ENCODE data around the gene EYA3. TPM values are rescaled to one million over a fixed set of nuclear protein-coding genes. Genes with fewer than 3 reads are reported as not detected.

EYA3 gene
- total RNA-seq, 1 donor from 2014 or later = 14.2 TPM

DNA sequence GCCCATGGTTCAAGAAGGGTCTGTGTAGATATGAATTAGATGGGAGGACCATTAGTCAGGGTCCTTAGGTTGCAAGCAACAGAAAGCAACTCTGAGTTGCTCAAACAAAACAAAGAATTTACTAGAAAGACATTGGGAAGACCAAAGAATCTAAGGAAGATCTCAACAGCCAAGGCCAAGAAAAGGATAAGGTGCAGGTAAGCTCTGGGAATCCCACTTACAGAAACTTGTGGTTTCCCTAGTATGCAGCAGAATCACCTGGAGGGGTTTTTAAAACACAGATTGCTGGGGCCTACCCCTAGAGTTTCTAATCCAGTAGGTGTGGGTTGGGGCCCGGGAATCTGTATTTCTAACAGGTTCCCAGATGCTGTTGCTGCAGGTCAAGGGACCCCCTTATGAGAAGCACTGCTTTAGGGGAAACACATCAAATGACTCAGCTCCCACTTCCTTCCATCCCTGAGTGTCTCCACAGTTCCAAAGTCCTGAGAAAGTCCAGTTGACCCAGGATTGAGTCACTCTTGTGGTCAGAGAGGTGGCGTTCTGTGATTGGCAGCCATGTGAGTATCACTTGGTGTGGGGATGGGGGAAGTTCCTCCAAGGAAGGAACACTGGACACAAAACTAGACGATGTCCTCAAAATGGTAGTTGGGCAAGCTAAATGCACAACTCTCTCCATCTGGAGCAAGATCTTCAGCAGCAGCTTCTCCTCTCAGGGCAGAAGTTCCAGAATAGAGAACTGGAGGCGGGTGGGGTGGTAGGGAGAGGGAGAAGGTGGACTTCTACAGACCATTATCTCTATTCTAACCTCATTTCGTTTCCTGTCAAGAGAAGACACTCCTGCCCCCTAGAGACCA is 24.2 kb upstream of the EYA3 start:
- no peak for DNase-seq (ENCODE audit: low read depth, low spot score)

DNA sequence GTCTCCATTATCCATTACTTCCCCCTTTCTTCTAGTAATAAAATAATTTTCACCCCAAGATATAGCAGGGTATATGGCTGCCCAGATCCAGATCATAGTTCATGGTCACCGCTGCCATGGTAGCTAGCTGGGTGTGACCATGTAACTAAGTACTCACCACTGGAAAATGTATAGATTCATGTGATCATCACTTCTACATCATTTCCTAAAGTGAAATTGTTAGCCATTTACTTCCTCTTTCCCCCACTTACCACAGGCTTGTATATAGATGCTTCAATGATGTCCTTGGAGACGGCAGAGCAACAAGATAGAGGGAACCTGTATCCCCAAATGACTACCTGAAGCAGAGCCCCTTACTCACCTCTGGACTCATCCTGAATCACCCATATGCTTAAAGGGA is 22.7 kb upstream of the EYA3 start:
- no peak for DNase-seq (ENCODE audit: low read depth, low spot score)

GRCh38 chr1:28110555-28110954 is 22.1 kb upstream of the EYA3 start:
- DNase-seq (ENCODE audit: low read depth, low spot score) = peak; percentile 40

- DNase-seq (ENCODE audit: low read depth, low spot score) = no peak
These were observed 21.2 kb upstream of the EYA3 start for GRCh38 chr1:28109639-28110038.

- no peak for DNase-seq (ENCODE audit: low read depth, low spot score)
These were observed 19.6 kb upstream of the EYA3 start for GRCh38 chr1:28108001-28108400.

DNA sequence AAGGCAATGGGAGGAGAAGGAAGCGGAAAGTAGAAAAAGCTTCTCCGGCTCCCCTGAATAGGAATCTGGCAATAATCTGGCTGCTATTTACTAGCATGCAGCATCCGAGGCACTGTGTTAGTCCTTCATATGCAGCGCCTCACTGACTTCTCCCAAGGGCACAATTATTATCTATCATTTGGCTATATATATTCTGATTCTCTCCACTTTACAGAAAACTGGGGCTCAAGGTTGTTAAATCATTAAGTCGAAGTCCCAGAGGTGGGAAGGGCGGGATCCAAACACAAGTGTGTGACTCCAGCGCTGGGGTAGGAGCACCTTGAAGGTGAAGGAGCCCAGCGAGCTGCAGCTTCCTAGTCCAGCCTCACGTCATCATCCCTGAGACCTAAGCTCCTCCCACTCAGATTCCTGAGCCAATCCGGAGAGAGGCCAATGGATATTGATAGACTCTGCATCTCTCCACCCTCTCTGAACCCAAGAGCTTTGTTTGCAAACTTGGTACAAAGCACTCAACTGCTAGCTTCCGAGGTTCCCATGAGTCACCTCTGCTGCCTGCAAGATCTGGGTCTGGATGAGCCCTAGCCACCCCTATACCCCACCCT is 16.6 kb upstream of the EYA3 start:
- no peak for DNase-seq (ENCODE audit: low read depth, low spot score)

GRCh38 chr1:28102189-28102588 is 13.8 kb upstream of the EYA3 start:
- DNase-seq (ENCODE audit: low read depth, low spot score) = no peak

GRCh38 chr1:28099050-28099769 is 10.8 kb upstream of the EYA3 start:
- DNase-seq (ENCODE audit: low read depth, low spot score) = no peak

DNA sequence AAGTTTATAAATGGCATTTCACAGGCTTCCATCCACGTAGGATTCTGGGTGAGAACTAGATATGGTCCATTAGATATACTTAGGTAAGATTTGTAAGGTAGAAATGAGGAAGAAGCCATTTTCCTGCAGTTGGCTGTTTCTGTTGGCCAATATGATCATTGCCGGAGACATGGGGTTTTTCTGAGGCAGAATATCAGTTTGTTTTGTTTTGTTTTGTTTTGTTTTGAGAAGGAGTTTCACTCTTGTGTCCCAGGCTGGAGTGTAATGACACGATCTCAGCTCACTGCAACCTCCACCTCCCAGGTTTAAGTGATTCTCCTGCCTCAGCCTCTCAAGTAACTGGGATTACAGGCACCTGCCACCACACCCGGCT is 8.7 kb upstream of the EYA3 start:
- no peak for DNase-seq (ENCODE audit: low read depth, low spot score)

- no peak for DNase-seq (ENCODE audit: low read depth, low spot score)
These were observed 8.0 kb upstream of the EYA3 start for GRCh38 chr1:28096210-28097099.

GRCh38 chr1:28091043-28091781 is 2.8 kb upstream of the EYA3 start:
- no peak for DNase-seq (ENCODE audit: low read depth, low spot score)

DNA sequence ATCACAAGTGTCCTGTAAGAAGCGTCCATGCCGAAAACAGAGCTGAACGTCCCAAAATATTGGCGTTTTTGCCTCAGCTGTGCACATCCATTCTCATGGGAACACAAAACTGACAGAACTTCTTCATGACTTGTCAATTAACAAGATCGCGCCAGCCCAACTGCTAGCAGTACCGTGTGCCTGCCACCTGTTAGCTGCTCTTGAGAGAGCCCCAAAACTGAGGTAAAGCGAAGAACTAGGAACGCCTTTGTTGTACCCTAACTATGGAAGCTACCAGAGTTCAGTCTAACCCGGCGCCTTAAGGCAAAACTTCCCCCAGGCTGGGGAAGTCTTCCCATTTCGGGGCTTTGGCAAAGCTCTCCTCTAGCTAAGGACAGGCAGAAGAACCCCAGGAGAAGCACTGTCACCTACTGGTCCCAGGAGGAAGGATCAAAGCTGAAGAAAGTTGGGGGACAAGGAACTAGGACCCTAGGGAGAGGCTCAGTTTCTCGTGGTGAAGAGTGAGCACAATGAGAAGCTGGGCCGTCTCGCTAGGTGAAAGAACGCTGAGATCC is 719 bp downstream of the EYA3 start:
- no peak for DNase-seq (ENCODE audit: low read depth, low spot score)

DNA sequence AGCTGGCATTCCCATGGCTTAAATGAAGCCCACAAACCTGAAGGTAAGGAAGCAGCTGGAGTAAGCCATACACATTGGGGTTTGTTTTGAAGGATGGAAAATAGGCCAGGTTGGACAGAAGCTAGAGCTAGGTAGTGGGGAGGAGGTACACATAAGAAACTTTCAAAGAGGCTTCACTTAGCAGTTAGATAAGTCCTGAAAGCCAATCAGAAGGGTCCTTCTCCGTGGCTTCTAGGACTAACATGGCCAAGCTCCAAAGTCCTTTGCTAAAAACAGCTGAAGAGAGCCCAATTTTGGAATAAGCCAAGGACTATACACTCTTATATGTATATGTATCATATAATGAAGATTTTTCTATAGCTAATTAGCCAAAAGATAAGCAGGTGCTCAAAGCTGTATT is 1.8 kb downstream of the EYA3 start:
- DNase-seq (ENCODE audit: low read depth, low spot score) = no peak

GRCh38 chr1:28085129-28085528 is 3.3 kb downstream of the EYA3 start:
- DNase-seq (ENCODE audit: low read depth, low spot score) = no peak

DNA sequence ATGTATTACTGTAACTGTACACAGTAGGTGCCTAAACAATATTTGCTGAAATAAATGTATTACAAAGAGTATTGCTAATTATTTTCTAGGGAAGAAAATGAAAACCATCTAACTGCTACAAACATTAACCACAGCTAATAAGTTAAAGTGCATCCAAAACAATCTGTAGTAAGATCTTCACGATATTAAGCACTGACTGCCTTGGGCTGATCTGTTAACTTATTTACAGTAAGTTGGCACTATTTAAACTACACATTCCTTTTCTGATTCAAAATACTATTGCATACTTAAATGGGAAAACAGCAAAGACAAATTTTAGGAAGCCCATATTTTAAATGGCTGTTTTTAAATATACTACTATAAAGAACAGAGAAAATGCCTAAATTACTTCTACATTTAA is 4.5 kb downstream of the EYA3 start:
- DNase-seq (ENCODE audit: low read depth, low spot score) = no peak

DNA sequence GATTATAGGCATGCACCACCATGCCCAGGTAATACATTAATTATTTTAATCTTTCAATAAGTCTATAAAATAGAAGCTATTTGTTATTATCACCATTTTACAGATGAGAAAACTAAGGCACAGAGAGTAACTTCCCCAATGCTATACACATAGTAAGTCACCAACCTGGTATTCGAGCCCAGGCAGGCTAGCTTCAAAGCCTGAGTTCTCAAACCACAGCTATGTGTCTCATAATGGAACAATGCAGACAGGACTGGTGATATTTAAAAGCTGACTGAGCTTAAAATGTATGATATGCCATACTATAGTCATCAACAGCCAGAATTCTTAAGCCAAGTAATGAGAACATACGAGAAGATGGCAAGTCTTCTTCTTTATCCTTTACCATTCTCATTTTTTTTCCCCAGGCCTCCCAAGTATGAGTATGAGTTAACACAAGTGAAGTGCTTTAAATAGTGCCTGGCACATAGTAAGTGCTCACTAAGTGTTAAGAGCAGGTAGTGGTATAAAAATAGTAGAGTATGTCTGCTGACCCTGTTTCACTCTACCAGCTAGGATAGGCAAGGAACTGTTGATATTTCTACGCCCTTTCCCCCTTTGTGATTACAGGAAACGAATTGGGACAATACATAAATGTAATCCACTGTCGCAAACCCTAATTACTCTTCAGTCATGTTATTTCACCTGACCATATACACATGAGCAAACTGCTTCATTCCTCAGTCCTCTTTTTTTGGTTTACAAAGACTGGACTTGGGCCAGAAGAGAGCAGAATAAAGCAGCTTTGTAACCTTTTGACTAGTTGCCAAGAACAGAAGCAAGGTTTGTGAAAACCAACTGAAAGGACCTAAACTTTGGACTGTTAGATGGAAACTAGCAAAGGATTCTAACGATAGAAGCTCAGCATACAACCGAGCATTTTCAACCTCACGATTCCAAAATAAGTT is 9.5 kb downstream of the EYA3 start:
- no peak for DNase-seq (ENCODE audit: low read depth, low spot score)

DNA sequence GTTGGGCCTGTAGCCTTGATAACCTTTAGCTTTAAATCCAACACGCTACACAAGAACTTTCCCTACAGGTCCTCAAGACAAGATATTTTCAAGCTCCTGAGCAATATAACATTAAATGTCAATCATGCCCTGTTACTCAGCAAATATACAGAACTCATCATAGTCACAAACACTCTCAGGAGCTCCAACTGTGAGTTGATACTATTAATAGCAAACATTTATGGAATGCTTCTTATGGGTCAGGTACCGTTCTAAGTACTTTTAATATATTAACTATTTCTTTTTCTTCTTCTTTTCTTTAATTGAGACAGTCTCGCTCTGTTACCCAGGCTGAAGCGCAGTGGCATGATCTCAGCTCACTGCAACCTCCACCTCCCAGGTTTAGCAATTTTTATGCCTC is 10.1 kb downstream of the EYA3 start:
- no peak for DNase-seq (ENCODE audit: low read depth, low spot score)

GRCh38 chr1:28074892-28075511 is 13.4 kb downstream of the EYA3 start:
- no peak for DNase-seq (ENCODE audit: low read depth, low spot score)

DNA sequence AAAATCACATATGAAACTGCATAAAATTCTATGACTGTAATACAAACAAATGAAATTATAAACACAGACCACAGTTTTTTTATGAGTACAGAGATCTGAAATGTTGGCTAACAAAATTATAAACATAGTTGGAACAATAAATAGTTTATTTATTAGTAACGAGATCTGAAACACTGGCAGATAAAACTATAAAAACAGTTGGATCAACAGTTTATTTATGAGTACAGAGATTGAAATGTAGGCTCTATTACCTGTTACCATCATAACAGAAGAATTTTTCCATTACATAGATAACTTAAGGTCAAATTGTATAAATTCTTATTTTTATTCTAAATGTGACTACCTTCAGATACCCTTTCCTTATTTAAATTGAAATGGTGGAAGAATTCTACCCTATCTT is 14.5 kb downstream of the EYA3 start:
- DNase-seq (ENCODE audit: low read depth, low spot score) = no peak

Measured in pulmonary artery endothelial cell (primary cell).